ENCODE measurements around the gene C5orf46. TPM values are rescaled to one million over a fixed set of nuclear protein-coding genes. Genes with fewer than 3 reads are reported as not detected.

C5orf46 gene
- total RNA-seq, 4 donors from 2014 or later: 28.2 to 130 (median 86.4) TPM

DNA sequence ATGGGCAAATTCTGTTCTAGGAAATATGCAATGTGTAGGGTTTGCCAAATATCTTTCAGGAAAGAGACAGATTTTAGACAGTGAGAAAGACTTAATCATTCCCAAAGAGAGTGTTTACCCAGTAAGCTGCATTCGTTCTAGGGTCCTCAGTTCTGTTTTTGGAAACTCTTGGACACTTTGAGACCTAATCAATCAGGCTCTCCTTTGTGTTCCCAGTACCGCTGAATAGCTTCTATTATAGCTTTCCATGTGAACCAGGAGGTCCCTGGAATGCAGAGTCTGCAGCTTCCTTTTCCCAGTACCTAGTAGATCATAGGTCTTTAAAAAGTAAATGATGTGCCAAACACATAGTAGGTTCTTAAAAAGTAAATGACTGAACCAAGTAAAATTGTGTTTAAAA is 63.5 kb downstream of the C5orf46 start:
- TF ChIP-seq EP300 (IDR thresholded peaks at IDR 0.05): no peak
- H3K4me1 ChIP-seq: no peaks in the 10 kb centered on the region
- DNase-seq (ENCODE audit: low spot score in 2 of 2): no peak
- no peak overlapping the region for H3K27ac ChIP-seq
- H3K9me3 ChIP-seq: no peaks in the 10 kb centered on the region
- H3K36me3 ChIP-seq: no peaks in the 10 kb centered on the region
- no peaks in the 10 kb centered on the region for H3K27me3 ChIP-seq
- no peak overlapping the region for H3K4me3 ChIP-seq
- WGBS: 49% methylated on average over 2 of the region's 2 CpGs

Other genes with a start within 250 kb of the C5orf46 start
- gene JAKMIP2, start 123.8 kb downstream of the C5orf46 start, total RNA-seq: under 1 TPM in 1 of 4 donors, not detected in 3; 0.45 TPM
- gene SPINK1, start 74.9 kb downstream of the C5orf46 start, total RNA-seq: 10 to 100 TPM in 1 of 4 donors, 1 to 10 TPM in 1, not detected in 2; 2.5 to 64.5 TPM
- not detected for gene SCGB3A2, start 27.8 kb downstream of the C5orf46 start, total RNA-seq
- 100 to 1,000 TPM; 172 to 373 (median 245) TPM for gene SPINK5, start 157.4 kb upstream of the C5orf46 start, total RNA-seq

Measured in suprapubic skin (tissue), 4 donors.